NB4 (cell line): Measurements from ENCODE around the gene CHD2.

Experiments
- MYC ChIP-seq: IDR thresholded peaks from 2 replicates; pipeline ENCODE4 v1.6.1; 2011; ENCODE audit warnings: low read depth, low read length
- POLR2A ChIP-seq: IDR thresholded peaks from 2 replicates; pipeline ENCODE4 v1.6.1; 2011; ENCODE audit warnings: mild to moderate bottlenecking; ENCODE audit not compliant: insufficient read length; ENCODE audit errors: extremely low read depth

DNA sequence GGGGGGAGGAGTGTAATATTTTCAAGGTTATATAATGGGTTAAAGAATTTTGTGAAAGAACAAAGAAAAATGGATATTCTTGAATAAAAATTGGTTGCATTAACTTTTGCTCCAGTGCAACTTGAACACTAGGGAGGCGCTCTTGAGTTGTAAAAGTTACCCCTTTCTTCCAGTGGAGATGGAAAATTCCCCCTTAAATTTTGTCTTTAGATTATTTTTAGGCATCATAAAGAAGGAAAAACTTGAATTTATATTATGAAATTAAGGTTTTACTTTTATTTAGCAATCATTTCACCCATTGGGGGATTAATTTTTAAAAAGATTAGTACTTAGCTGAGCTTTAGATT is 550 bp upstream of the CHD2 start:
- TF ChIP-seq POLR2A = no peak
- TF ChIP-seq MYC = no peak
